HCT116 (cell line): Measurements from ENCODE around the gene YIPF1. TPM values are rescaled to one million over a fixed set of nuclear protein-coding genes. Genes with fewer than 3 reads are reported as not detected.

Experiments
- ATAC-seq: fragments of 200-7000 bp; cut with Tn5 transposase; 2 replicates; pipeline ENCODE4 v1.9.1; 2020; ENCODE audit warnings: mild to moderate bottlenecking, moderate library complexity
- BruUV-seq: library from RNA; stranded (reverse); fragments of 400-500 nt; replicated peaks from 2 replicates; lab custom pipeline; 2021; lab: Mats Ljungman, UMichigan
- CTCF ChIA-PET: fragments of 300-600 bp; sonication (Branson Sonifier 250); formaldehyde crosslinking; loops from one replicate; lab custom pipeline; 2021; ENCODE audit warnings: antibody characterized with exemption; lab: Charles Lee
- POLR2A ChIA-PET: fragments of 300-600, 350-600 bp; sonication (Branson Sonifier 250); formaldehyde crosslinking; loops from one replicate; lab custom pipeline; 2021; ENCODE audit warnings: antibody characterized with exemption; lab: Charles Lee
- RAD21 ChIA-PET, 2 experiments: fragments of 300-600 bp; sonication (Branson Sonifier 250); formaldehyde crosslinking; loops; one replicate each; lab custom pipeline; 2023; ENCODE audit warnings: low total read pairs in 2 of 2; ENCODE audit not compliant: uncharacterized antibody in 2 of 2, unreplicated experiment in 2 of 2, low non-redundant PET in 1 of 2; lab: Charles Lee
- DNase-seq: peaks from one replicate; pipeline ENCODE4 v3.0.0-alpha.2; 2010; ENCODE audit warnings: low read depth, low spot score
- H2AFZ ChIP-seq: fragments of 200-600 bp; shearing (Covaris generic), sonication (generic); 2 replicates; pipeline ENCODE4 v1.6.1; 2017; ENCODE audit warnings: low read depth, mixed run types, mixed read lengths, antibody characterized with exemption, low read length; ENCODE audit not compliant: poor library complexity, severe bottlenecking
- H3K27ac ChIP-seq: 2 replicates; pipeline ENCODE4 v1.5.1; 2012; ENCODE audit warnings: low read depth, low read length
- H3K27me3 ChIP-seq: fragments of 200-600 bp; sonication (generic); 2 replicates; pipeline ENCODE4 v1.6.1; 2016; ENCODE audit warnings: mixed run types, low read length, mixed read lengths; ENCODE audit not compliant: insufficient read depth
- H3K36me3 ChIP-seq, 2 experiments: fragments of 200-500 bp in 1 of 2; fragments of 200-600 bp in 1 of 2; sonication (Bioruptor generic) in 1 of 2; sonication (generic) in 1 of 2; 2 replicates each; pipeline versions ENCODE4 v1.5.1 to v1.6.1; 2014 to 2016; ENCODE audit warnings: low read length in 2 of 2, inconsistent platforms in 1 of 2, mixed read lengths in 1 of 2, mixed run types in 1 of 2; ENCODE audit not compliant: insufficient read depth in 2 of 2, control insufficient read depth in 1 of 2
- H3K4me1 ChIP-seq, 2 experiments: fragments of 200-600 bp in 1 of 2; sonication (generic) in 1 of 2; 2 replicates each; pipeline versions ENCODE4 v1.5.1 to v1.6.1; 2012 to 2017; ENCODE audit warnings: low read length in 2 of 2, inconsistent platforms in 1 of 2, mild to moderate bottlenecking in 1 of 2, mixed read lengths in 1 of 2, mixed run types in 1 of 2, moderate library complexity in 1 of 2; ENCODE audit not compliant: insufficient read depth in 2 of 2, control insufficient read depth in 1 of 2
- H3K4me2 ChIP-seq: fragments of 200-600 bp; sonication (generic); 2 replicates; pipeline ENCODE4 v1.6.1; 2017; ENCODE audit warnings: mixed run types, low read length, mixed read lengths
- H3K4me3 ChIP-seq, 2 experiments: fragments of 200-600 bp in 1 of 2; sonication (generic) in 1 of 2; replicated peaks in 1 of 2; 2 replicates each; pipeline ENCODE4 v1.5.1; 2011 to 2016; ENCODE audit warnings: low read length in 2 of 2, control low read depth in 1 of 2, low read depth in 1 of 2, mild to moderate bottlenecking in 1 of 2, mixed read lengths in 1 of 2, mixed run types in 1 of 2
- H3K79me2 ChIP-seq: fragments of 200-600 bp; sonication (generic); 2 replicates; pipeline ENCODE4 v1.6.1; 2017; ENCODE audit warnings: mild to moderate bottlenecking, mixed run types, low read length, moderate library complexity, mixed read lengths; ENCODE audit not compliant: insufficient read depth
- H3K9ac ChIP-seq: fragments of 200-600 bp; sonication (generic); 2 replicates; pipeline ENCODE4 v1.6.1; 2016; ENCODE audit warnings: low read length, mixed read lengths
- H3K9me2 ChIP-seq: fragments of 200-600 bp; sonication (generic), shearing (Covaris generic); 2 replicates; pipeline ENCODE4 v1.6.1; 2017; ENCODE audit warnings: mixed run types, mild to moderate bottlenecking, moderate library complexity; ENCODE audit not compliant: insufficient read depth
- H3K9me3 ChIP-seq, 2 experiments: fragments of 200-500 bp in 1 of 2; fragments of 200-600 bp in 1 of 2; sonication (Bioruptor generic) in 1 of 2; sonication (generic) in 1 of 2; 2 replicates each; pipeline ENCODE4 v1.6.1; 2014 to 2017; ENCODE audit warnings: low read length in 2 of 2, mixed read lengths in 2 of 2, inconsistent platforms in 1 of 2, low read depth in 1 of 2, mild to moderate bottlenecking in 1 of 2, mixed run types in 1 of 2, moderate library complexity in 1 of 2; ENCODE audit not compliant: control insufficient read depth in 1 of 2, insufficient read depth in 1 of 2
- H4K20me1 ChIP-seq: fragments of 200-600 bp; sonication (generic), shearing (Covaris generic); 2 replicates; pipeline ENCODE4 v1.6.1; 2017; ENCODE audit warnings: mixed run types, mild to moderate bottlenecking, moderate library complexity; ENCODE audit not compliant: insufficient read depth
- CBX3 ChIP-seq: IDR thresholded peaks from 2 replicates; pipeline ENCODE4 v1.6.1; 2012; ENCODE audit warnings: low read depth
- CEBPB ChIP-seq: IDR thresholded peaks from 2 replicates; pipeline ENCODE4 v1.6.1; 2012; ENCODE audit warnings: low read depth
- CTCF ChIP-seq, 3 experiments: fragments of 200-600 bp in 1 of 3; sonication (generic) in 1 of 3; IDR thresholded peaks in 2 of 3; conservative IDR thresholded peaks in 1 of 3; 2 replicates each; pipeline ENCODE4 v1.5.1; 2012 to 2017; ENCODE audit warnings: low read depth in 2 of 3, low read length in 2 of 3, antibody characterized with exemption in 1 of 3, borderline replicate concordance in 1 of 3, control low read depth in 1 of 3, mild to moderate bottlenecking in 1 of 3, mixed read lengths in 1 of 3, mixed run types in 1 of 3, moderate library complexity in 1 of 3; ENCODE audit not compliant: insufficient read depth in 1 of 3
- EGR1 ChIP-seq: IDR thresholded peaks from 2 replicates; pipeline ENCODE4 v1.6.1; 2012; ENCODE audit warnings: low read depth
- ELF1 ChIP-seq: IDR thresholded peaks from 2 replicates; pipeline ENCODE4 v1.6.1; 2012; ENCODE audit warnings: low read depth, borderline replicate concordance
- EZH2phosphoT487 ChIP-seq: fragments of 200-600 bp; IDR thresholded peaks from 2 replicates; pipeline ENCODE4 v1.6.1; 2018; ENCODE audit warnings: antibody characterized with exemption, borderline replicate concordance
- FOSL1 ChIP-seq: IDR thresholded peaks from 2 replicates; pipeline ENCODE4 v1.6.1; 2012; ENCODE audit warnings: low read depth
- JUND ChIP-seq: IDR thresholded peaks from 2 replicates; pipeline ENCODE4 v1.6.1; 2012
- POLR2A ChIP-seq: IDR thresholded peaks from 2 replicates; pipeline ENCODE4 v1.7.0; 2011; ENCODE audit warnings: borderline replicate concordance; ENCODE audit not compliant: insufficient read depth, insufficient read length; ENCODE audit errors: extremely low read depth
- POLR2AphosphoS5 ChIP-seq: IDR thresholded peaks from 2 replicates; pipeline ENCODE4 v1.6.1; 2011; ENCODE audit warnings: mild to moderate bottlenecking, low read depth, low read length, moderate library complexity
- RAD21 ChIP-seq: IDR thresholded peaks from 2 replicates; pipeline ENCODE4 v1.6.1; 2012; ENCODE audit warnings: low read depth, mild to moderate bottlenecking
- REST ChIP-seq: IDR thresholded peaks from 2 replicates; pipeline ENCODE4 v1.6.1; 2012; ENCODE audit warnings: low read depth
- SIN3A ChIP-seq: IDR thresholded peaks from 2 replicates; pipeline ENCODE4 v1.6.1; 2012; ENCODE audit warnings: low read depth
- SP1 ChIP-seq: IDR thresholded peaks from 2 replicates; pipeline ENCODE4 v1.6.1; 2012; ENCODE audit warnings: low read depth
- SRF ChIP-seq: IDR thresholded peaks from 2 replicates; pipeline ENCODE4 v1.6.1; 2012; ENCODE audit warnings: low read depth
- TCF7L2 ChIP-seq: IDR thresholded peaks from 2 replicates; pipeline ENCODE4 v1.7.0; 2011; ENCODE audit warnings: borderline replicate concordance, inconsistent platforms; ENCODE audit not compliant: insufficient read depth, insufficient read length; ENCODE audit errors: extremely low read depth
- YY1 ChIP-seq: IDR thresholded peaks from 2 replicates; pipeline ENCODE4 v1.6.1; 2011; ENCODE audit warnings: low read length, low read depth, moderate library complexity, mild to moderate bottlenecking; ENCODE audit not compliant: insufficient replicate concordance; ENCODE audit errors: extremely low read depth
- ZFX ChIP-seq: fragments of 450-650 bp; IDR thresholded peaks from 2 replicates; pipeline ENCODE4 v1.6.1; 2017
- ZNF274 ChIP-seq: fragments of 200-500 bp; sonication (Bioruptor generic); IDR thresholded peaks from 2 replicates; pipeline ENCODE4 v1.6.1; 2014; ENCODE audit warnings: mild to moderate bottlenecking, low read depth, low read length, inconsistent platforms
- intact Hi-C: fragments of 100-400 bp; cut with micrococcal nuclease; formaldehyde crosslinking; loops from 2 replicates; pipeline ENCODE4 v1.10.0; 2022
- total RNA-seq: library from RNA; stranded (reverse); gene quantifications from one replicate; pipeline ENCODE4 v1.2.1, GENCODE V29; 2021; ENCODE audit not compliant: unreplicated experiment
- TF ChIP-seq, protein P1 (sequence below): IDR thresholded peaks from 2 replicates; pipeline ENCODE4 v1.6.1; 2012

YIPF1 gene
- total RNA-seq, 1 experiment from 2014 or later: 16.4 TPM

DNA sequence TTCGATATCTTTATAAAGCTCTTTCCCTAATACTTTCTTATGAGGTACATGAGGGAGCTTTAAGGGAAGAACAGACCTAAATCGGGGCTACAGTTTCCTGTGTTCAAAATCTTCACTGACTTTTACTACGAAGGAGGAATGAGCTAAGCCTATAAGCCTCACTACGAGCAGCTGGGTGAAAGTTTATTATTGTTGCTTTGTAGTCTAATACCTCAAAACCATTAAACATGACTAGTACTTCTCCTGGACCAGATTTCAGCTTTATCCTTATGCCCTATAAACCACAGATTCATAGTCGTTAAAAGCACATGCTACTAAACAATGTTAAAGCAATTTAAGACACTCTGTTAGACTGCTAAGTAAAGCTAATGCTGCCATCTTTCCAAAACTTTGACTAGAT lies 81.7 kb downstream of the YIPF1 start:
- H4K20me1 ChIP-seq: no peaks in the 10 kb centered on the region
- peaks cover 52% of the 10 kb centered on the region for H3K79me2 ChIP-seq
- no peaks in the 10 kb centered on the region for H3K27me3 ChIP-seq
- ChIA-PET POLR2A (no interaction called here), RAD21 (no interaction called here), CTCF (no interaction called here)
- no peak overlapping the region for H3K27ac ChIP-seq
- intact Hi-C loops: no loop called here
- peaks cover 22 to 47% of the 10 kb centered on the region in 2 experiments for H3K36me3 ChIP-seq
- no peak overlapping the region for H2AFZ ChIP-seq
- no peak for DNase-seq
- no peak overlapping the region for H3K9ac ChIP-seq
- TF ChIP-seq, protein P1, sequence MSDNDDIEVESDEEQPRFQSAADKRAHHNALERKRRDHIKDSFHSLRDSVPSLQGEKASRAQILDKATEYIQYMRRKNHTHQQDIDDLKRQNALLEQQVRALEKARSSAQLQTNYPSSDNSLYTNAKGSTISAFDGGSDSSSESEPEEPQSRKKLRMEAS: no peak
- no peak for TF ChIP-seq SRF
- TF ChIP-seq FOSL1: no peak
- TF ChIP-seq ELF1: no peak
- TF ChIP-seq JUND: no peak
- no peak for TF ChIP-seq EGR1
- TF ChIP-seq EZH2phosphoT487: no peak
- no peak for TF ChIP-seq ZNF274
- no peak for TF ChIP-seq POLR2AphosphoS5
- no peak for TF ChIP-seq POLR2A
- TF ChIP-seq YY1: no peak
- no peak for TF ChIP-seq SIN3A
- no peak for TF ChIP-seq REST
- TF ChIP-seq TCF7L2: no peak
- no peak for TF ChIP-seq RAD21
- TF ChIP-seq CBX3: no peak
- no peak for TF ChIP-seq CTCF (IDR thresholded peaks at IDR 0.05 in 2 of 3, conservative IDR thresholded peaks at IDR 0.05 in 1 of 3; ENCODE audit: borderline replicate concordance in 1 of 3, insufficient read depth in 1 of 3, low read depth in 2 of 3, low read length in 2 of 3)
- TF ChIP-seq SP1: no peak
- no peak for TF ChIP-seq CEBPB
- no peak for TF ChIP-seq ZFX
- H3K9me3 ChIP-seq: no peaks in the 10 kb centered on the region
- no peaks in the 10 kb centered on the region for H3K9me2 ChIP-seq
- no peak overlapping the region for H3K4me3 ChIP-seq
- ATAC-seq: no peak
- H3K4me1 ChIP-seq: peaks cover 4 to 19% of the 10 kb centered on the region in 2 experiments
- H3K4me2 ChIP-seq: no peak overlapping the region
- no TSS peak for BruUV-seq
